Natural killer cell (primary cell): ENCODE measurements around the gene AKAP13. TPM values are rescaled to one million over a fixed set of nuclear protein-coding genes. Genes with fewer than 3 reads are reported as not detected.

Source experiments
- ATAC-seq, 3 donors: fragments of 150-1000 bp in 2 of 3; fragments of 200-7000 bp in 1 of 3; cut with Tn5 transposase; 1 replicate in 1 of 3; 2 replicates in 2 of 3; pipeline ENCODE4 v1.10.0; 2021; ENCODE audit warnings: mild to moderate bottlenecking in 2 of 3, moderate library complexity in 2 of 3
- DNase-seq, 2 donors: peaks; one replicate each; pipeline versions ENCODE4 v3.0.0 to v3.0.0-alpha.2; 2013 to 2021; ENCODE audit warnings: mixed read lengths in 1 of 2
- H3K27ac ChIP-seq: one replicate; pipeline ENCODE4 v1.5.1; 2013; ENCODE audit warnings: mild to moderate bottlenecking, low read length
- H3K27me3 ChIP-seq: one replicate; pipeline ENCODE4 v1.6.1; 2013; ENCODE audit warnings: low read length; ENCODE audit not compliant: control insufficient read depth, insufficient read depth
- H3K36me3 ChIP-seq: one replicate; pipeline ENCODE4 v1.6.1; 2013; ENCODE audit warnings: low read length; ENCODE audit not compliant: control insufficient read depth, insufficient read depth
- H3K4me1 ChIP-seq: one replicate; pipeline ENCODE4 v1.6.1; 2013; ENCODE audit warnings: low read length; ENCODE audit not compliant: control insufficient read depth, insufficient read depth
- H3K4me3 ChIP-seq: one replicate; pipeline ENCODE4 v1.5.1; 2013; ENCODE audit warnings: low read length
- H3K9me3 ChIP-seq: one replicate; pipeline ENCODE4 v1.6.1; 2013; ENCODE audit warnings: low read length; ENCODE audit not compliant: control insufficient read depth, insufficient read depth
- H3K27ac Mint-ChIP-seq, 2 donors: one replicate each; pipeline ENCODE4 v1.8.0; 2022; ENCODE audit warnings: mild to moderate bottlenecking in 2 of 2, mixed read lengths in 2 of 2, moderate library complexity in 1 of 2
- H3K27me3 Mint-ChIP-seq, 2 donors: one replicate each; pipeline ENCODE4 v1.8.0; 2022; ENCODE audit warnings: low read depth in 2 of 2, mixed read lengths in 2 of 2
- H3K36me3 Mint-ChIP-seq: one replicate; pipeline ENCODE4 v1.8.0; 2022; ENCODE audit warnings: mixed read lengths
- H3K4me1 Mint-ChIP-seq, 2 donors: one replicate each; pipeline ENCODE4 v1.8.0; 2022; ENCODE audit warnings: mixed read lengths in 2 of 2
- H3K4me3 Mint-ChIP-seq: one replicate; pipeline ENCODE4 v1.8.0; 2022; ENCODE audit warnings: mild to moderate bottlenecking, moderate library complexity, mixed read lengths
- H3K9me3 Mint-ChIP-seq, 2 donors: one replicate each; pipeline ENCODE4 v1.8.0; 2022; ENCODE audit warnings: mixed read lengths in 2 of 2
- CTCF ChIP-seq: fragments of 200-600 bp; IDR thresholded peaks from one replicate; pipeline ENCODE4 v1.8.0; 2022; ENCODE audit warnings: antibody characterized with exemption
- WGBS: methylation state at CpG from one replicate; pipeline ENCODE4 v1.1.7; 2013; ENCODE audit warnings: missing lambda C conversion rate; ENCODE audit not compliant: insufficient coverage; 5-methylcytosine and 5-hydroxymethylcytosine counted together
- intact Hi-C: fragments of 100-400 bp; cut with micrococcal nuclease; formaldehyde crosslinking; loops from one replicate; pipeline ENCODE4 v1.14.2; 2022
- total RNA-seq, 4 donors: library from RNA; stranded (reverse); fragments of 120-200 nt in 1 of 4; gene quantifications; one replicate each; pipeline versions ENCODE4 v1.2.3 to v1.2.4, GENCODE V29; 2013 to 2022

The AKAP13 gene
- total RNA-seq, 3 donors from 2014 or later (not counting 1 experiment from before 2014, with no cell fraction given), result 573 to 661 (median 647) TPM

DNA sequence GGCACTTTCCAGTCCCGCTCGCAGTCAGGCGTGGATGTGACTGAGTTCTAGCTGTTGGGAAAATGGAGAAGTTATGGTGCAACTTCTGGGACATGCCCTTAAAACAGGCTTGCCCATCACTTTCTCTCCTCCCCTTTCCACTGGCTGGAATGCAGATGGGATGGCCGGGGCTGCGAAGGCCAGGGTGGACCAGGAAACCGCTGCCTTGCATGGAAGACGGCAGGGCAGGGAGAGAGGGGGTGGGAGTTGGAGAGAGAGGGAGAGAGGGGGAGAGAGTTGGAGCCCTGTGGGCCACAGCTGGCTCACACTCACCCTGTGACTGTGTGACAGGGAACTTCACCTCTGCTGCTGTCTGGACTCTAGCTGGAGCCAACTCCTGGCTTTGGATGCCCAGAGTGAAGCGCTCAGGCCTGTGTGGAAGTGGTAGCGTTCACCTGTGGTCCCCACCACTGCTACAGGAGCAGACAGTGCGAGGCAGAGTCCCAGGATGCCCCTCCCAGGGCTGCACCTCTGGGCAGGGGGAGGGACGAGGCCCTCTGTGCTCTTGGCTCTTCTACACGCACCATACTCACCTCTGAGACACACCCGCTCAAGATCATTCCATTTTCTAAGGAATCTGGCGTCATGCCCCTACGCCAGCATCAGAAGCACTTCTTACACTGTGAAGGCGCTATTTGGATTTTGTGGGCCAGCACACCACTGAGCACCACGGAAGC, 377.7 kb downstream of the AKAP13 start:
- intact Hi-C loops, result no loop called here
- 96% methylated on average over 15 of the region's 17 CpGs for WGBS
- no peak overlapping the region for H3K27ac Mint-ChIP-seq

DNA sequence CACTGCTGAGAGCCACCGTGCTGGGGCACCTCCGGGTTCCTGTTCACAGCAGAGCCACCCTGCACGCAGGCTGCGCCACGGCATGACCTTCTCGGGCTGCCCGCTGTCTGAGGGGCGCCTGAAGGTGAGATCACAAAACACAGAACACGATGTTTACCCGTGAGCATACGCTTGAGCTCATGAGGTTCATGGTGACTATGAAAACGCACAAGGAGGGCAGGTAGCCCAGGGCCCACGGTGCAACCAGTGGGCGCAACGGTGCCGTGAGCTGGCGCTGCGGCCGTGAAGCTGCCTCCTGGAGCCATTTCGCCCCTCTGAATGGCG, 378.2 kb downstream of the AKAP13 start:
- no peaks in the 10 kb centered on the region for H3K36me3 Mint-ChIP-seq
- Histone ChIP-seq H3K4me3 (no peak overlapping the region), H3K27me3 (no peaks in the 10 kb centered on the region), H3K36me3 (peaks cover 3% of the 10 kb centered on the region), H3K4me1 (no peaks in the 10 kb centered on the region), H3K27ac (no peak overlapping the region), H3K9me3 (no peaks in the 10 kb centered on the region)
- no peaks in the 10 kb centered on the region for H3K27me3 Mint-ChIP-seq
- H3K27ac Mint-ChIP-seq, result no peak overlapping the region
- WGBS, result 97% methylated on average over 21 of the region's 21 CpGs
- DNase-seq (no peak), ATAC-seq (no peak)
- H3K4me3 Mint-ChIP-seq, result no peak overlapping the region
- TF ChIP-seq CTCF, result no peak
- intact Hi-C loops, result no loop called here
- peaks cover 0 to 8% of the 10 kb centered on the region in 2 donors for H3K4me1 Mint-ChIP-seq
- H3K9me3 Mint-ChIP-seq, result no peaks in the 10 kb centered on the region

More for the DNA sequence above, 377.7 kb downstream of the AKAP13 start:
- no peak overlapping the region for H3K4me3 Mint-ChIP-seq
- Histone ChIP-seq H3K4me3 (no peak overlapping the region), H3K4me1 (no peaks in the 10 kb centered on the region), H3K9me3 (no peaks in the 10 kb centered on the region), H3K36me3 (peaks cover 3% of the 10 kb centered on the region), H3K27me3 (no peaks in the 10 kb centered on the region), H3K27ac (no peak overlapping the region)
- ATAC-seq (no peak), DNase-seq (no peak)
- no peak for TF ChIP-seq CTCF
- no peaks in the 10 kb centered on the region for H3K27me3 Mint-ChIP-seq
- H3K36me3 Mint-ChIP-seq, result no peaks in the 10 kb centered on the region
- peaks cover 0 to 8% of the 10 kb centered on the region in 2 donors for H3K4me1 Mint-ChIP-seq
- no peaks in the 10 kb centered on the region for H3K9me3 Mint-ChIP-seq

DNA sequence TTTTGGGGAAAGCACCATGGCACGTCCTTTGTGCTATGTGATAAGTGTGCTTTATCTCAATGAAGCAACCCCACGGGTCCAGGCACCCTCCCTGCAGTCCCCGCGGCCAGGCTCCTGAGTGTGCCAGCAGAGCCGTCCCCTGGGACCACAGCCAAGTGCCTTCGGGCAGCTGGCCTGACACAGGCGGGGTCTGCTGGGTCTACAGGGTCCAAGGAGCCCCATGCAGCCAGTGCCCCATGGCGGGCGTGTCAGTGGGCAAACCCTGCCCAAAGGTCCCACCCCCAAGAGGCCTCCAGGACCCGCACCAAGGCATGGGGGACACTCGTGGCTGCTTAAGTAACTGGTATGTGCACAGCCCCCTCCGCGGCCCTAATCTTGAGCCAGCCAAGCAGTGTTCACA, 379.0 kb downstream of the AKAP13 start:
- H3K4me3 Mint-ChIP-seq, result no peak overlapping the region
- H3K4me1 ChIP-seq, result no peaks in the 10 kb centered on the region
- H3K27ac Mint-ChIP-seq, result no peak overlapping the region
- ATAC-seq, result no peak
- intact Hi-C loops, result no loop called here
- H3K4me3 ChIP-seq, result no peak overlapping the region
- no peak overlapping the region for H3K27ac ChIP-seq
- peaks cover 3% of the 10 kb centered on the region for H3K36me3 ChIP-seq
- H3K9me3 Mint-ChIP-seq, result no peaks in the 10 kb centered on the region
- TF ChIP-seq CTCF, result no peak
- H3K9me3 ChIP-seq, result no peaks in the 10 kb centered on the region
- no peak for DNase-seq
- H3K36me3 Mint-ChIP-seq, result no peaks in the 10 kb centered on the region
- H3K4me1 Mint-ChIP-seq, result peaks cover 0 to 8% of the 10 kb centered on the region in 2 donors
- WGBS, result 93% methylated on average over 13 of the region's 13 CpGs
- no peaks in the 10 kb centered on the region for H3K27me3 Mint-ChIP-seq
- no peaks in the 10 kb centered on the region for H3K27me3 ChIP-seq

- Histone ChIP-seq H3K4me3 (no peak overlapping the region), H3K27me3 (no peaks in the 10 kb centered on the region), H3K9me3 (no peaks in the 10 kb centered on the region), H3K36me3 (peaks cover 3% of the 10 kb centered on the region), H3K27ac (no peak overlapping the region), H3K4me1 (no peaks in the 10 kb centered on the region)
- H3K4me1 Mint-ChIP-seq, result peaks cover 0 to 14% of the 10 kb centered on the region in 2 donors
- WGBS, result 94% methylated on average over 6 of the region's 6 CpGs
- H3K36me3 Mint-ChIP-seq, result no peaks in the 10 kb centered on the region
- no peaks in the 10 kb centered on the region for H3K27me3 Mint-ChIP-seq
- ATAC-seq (no peak), DNase-seq (no peak)
- intact Hi-C loops, result no loop called here
- H3K27ac Mint-ChIP-seq, result no peak overlapping the region
- H3K9me3 Mint-ChIP-seq, result no peaks in the 10 kb centered on the region
- no peak for TF ChIP-seq CTCF
- no peak overlapping the region for H3K4me3 Mint-ChIP-seq
Measured at GRCh38 chr15:85760049-85760448, 379.6 kb downstream of the AKAP13 start.
